Esophagus muscularis mucosa (tissue), 4 donors: ENCODE data around the gene HBZ. TPM values are rescaled to one million over a fixed set of nuclear protein-coding genes. Genes with fewer than 3 reads are reported as not detected.

Experiments
- DNase-seq: peaks from one replicate; pipeline ENCODE4 v3.0.0-alpha.2; 2017; ENCODE audit errors: extremely low spot score
- H3K27ac ChIP-seq, 4 donors: fragments of 200-600 bp; sonication (generic); replicated peaks in 1 of 4; 1 replicate in 3 of 4; 2 replicates in 1 of 4; pipeline ENCODE4 v1.5.1; 2016 to 2019; ENCODE audit warnings: mild to moderate bottlenecking in 1 of 4
- H3K27me3 ChIP-seq, 4 donors: fragments of 200-600 bp; sonication (generic); one replicate each; pipeline versions ENCODE4 v1.5.1 to v1.6.0; 2016 to 2019
- H3K36me3 ChIP-seq, 4 donors: fragments of 200-600 bp; sonication (generic); one replicate each; pipeline ENCODE4 v1.5.1; 2016 to 2019
- H3K4me1 ChIP-seq, 4 donors: fragments of 200-600 bp; sonication (generic); one replicate each; pipeline ENCODE4 v1.5.1; 2016 to 2019
- H3K4me3 ChIP-seq, 4 donors: fragments of 200-600 bp; sonication (generic); 1 replicate in 2 of 4; 2 replicates in 2 of 4; pipeline ENCODE4 v1.5.1; 2016 to 2019; ENCODE audit warnings: mild to moderate bottlenecking in 4 of 4, moderate library complexity in 1 of 4
- H3K9me3 ChIP-seq, 4 donors: fragments of 200-600 bp; sonication (generic); 1 replicate in 3 of 4; 2 replicates in 1 of 4; pipeline ENCODE4 v1.5.1; 2016 to 2019
- CTCF ChIP-seq, 3 experiments: fragments of 200-600 bp in 2 of 3; fragments of 450-650 bp in 1 of 3; sonication (generic) in 2 of 3; IDR thresholded peaks; one replicate each; pipeline ENCODE4 v1.5.1; 2017 to 2019; ENCODE audit warnings: antibody characterized with exemption in 3 of 3, mild to moderate bottlenecking in 2 of 3, moderate library complexity in 1 of 3
- EP300 ChIP-seq: sonication (generic); formaldehyde crosslinking; IDR thresholded peaks from one replicate; pipeline ENCODE4 v1.6.1; 2017; ENCODE audit warnings: antibody characterized with exemption
- POLR2A ChIP-seq: fragments of 450-650 bp; IDR thresholded peaks from one replicate; pipeline ENCODE4 v1.6.1; 2017; ENCODE audit warnings: antibody characterized with exemption, moderate library complexity, mild to moderate bottlenecking, low read depth
- POLR2AphosphoS5 ChIP-seq, 2 donors: sonication (generic); formaldehyde crosslinking; IDR thresholded peaks; one replicate each; pipeline ENCODE4 v1.6.1; 2017; ENCODE audit warnings: antibody characterized with exemption in 2 of 2
- WGBS: methylation state at CpG from one replicate; pipeline ENCODE4 v1.1.5; 2018; 5-methylcytosine and 5-hydroxymethylcytosine counted together
- intact Hi-C: fragments of 100-400 bp; cut with DNase I; formaldehyde crosslinking; loops from one replicate; pipeline ENCODE4 v1.15.1; 2023
- total RNA-seq, 4 donors: library from RNA; depleted of rRNA; stranded (reverse); fragments of >200 nt; gene quantifications; one replicate each; pipeline versions ENCODE4 v1.1.0 to v1.2.1, GENCODE V29; 2016

The HBZ gene
- total RNA-seq, 4 donors from 2014 or later, result not detected

GRCh38 chr16:178668-179015 lies 26.2 kb downstream of the HBZ start:
- H3K9me3 ChIP-seq, result no peaks in the 10 kb centered on the region
- H3K27me3 ChIP-seq, result peaks cover 4 to 70% (median 47%) of the 10 kb centered on the region in 4 donors
- 93% methylated on average over 11 of the region's 11 CpGs for WGBS

GRCh38 chr16:179211-180092 lies 27.0 kb downstream of the HBZ start:
- TF ChIP-seq POLR2A, result no peak
- TF ChIP-seq POLR2AphosphoS5 (IDR thresholded peaks at IDR 0.05), result no peak
- no peak for TF ChIP-seq EP300
- no peak for TF ChIP-seq CTCF (IDR thresholded peaks at IDR 0.05)
- Histone ChIP-seq H3K27ac (no peak overlapping the region), H3K27me3 (peaks cover 4 to 63% (median 47%) of the 10 kb centered on the region in 4 donors), H3K4me3 (no peak overlapping the region), H3K36me3 (no peaks in the 10 kb centered on the region), H3K4me1 (peaks cover 19 to 31% (median 31%) of the 10 kb centered on the region in 4 donors), H3K9me3 (no peaks in the 10 kb centered on the region)
- DNase-seq, result no peak
- WGBS, result 82% methylated on average over 17 of the region's 17 CpGs
- intact Hi-C loops, result loop anchor here (2.0 kb wide), 1 partner anchor 73 kb away; no protein-coding TSS in a partner anchor

More at GRCh38 chr16:178668-179015, 26.2 kb downstream of the HBZ start:
- TF ChIP-seq CTCF (IDR thresholded peaks at IDR 0.05) (no peak), EP300 (no peak), POLR2AphosphoS5 (IDR thresholded peaks at IDR 0.05) (no peak), POLR2A (no peak)
- intact Hi-C loops, result no loop called here
- Histone ChIP-seq H3K4me1 (peaks cover 19 to 31% (median 31%) of the 10 kb centered on the region in 4 donors), H3K27ac (no peak overlapping the region), H3K4me3 (no peak overlapping the region), H3K36me3 (no peaks in the 10 kb centered on the region)
- DNase-seq, result no peak

- no peak for TF ChIP-seq POLR2A
- TF ChIP-seq CTCF (IDR thresholded peaks at IDR 0.05), result peak; percentile 9 to 27 (median 13)
- H3K4me3 ChIP-seq, result peak within 1 kb of the TSS; percentile 27 to 50 (median 36)
- intact Hi-C loops, result loop anchor here (2.0 kb wide), 1 partner anchor 73 kb away; no protein-coding TSS in a partner anchor
- H3K36me3 ChIP-seq, result no peaks in the 10 kb centered on the region
- DNase-seq, result no peak
- peaks cover 4 to 55% (median 44%) of the 10 kb centered on the region in 4 donors for H3K27me3 ChIP-seq
- no peaks in the 10 kb centered on the region for H3K9me3 ChIP-seq
- peaks cover 19 to 31% (median 31%) of the 10 kb centered on the region in 4 donors for H3K4me1 ChIP-seq
- no peak within 1 kb of the TSS for H3K27ac ChIP-seq
- 14% methylated on average over 19 of the region's 59 CpGs for WGBS
Observed at GRCh38 chr16:180101-180675, 27.7 kb downstream of the HBZ start, which contains the start of gene HBQ1. Gene HBQ1, plus strand, starts transcription at chr16:180459. Its CDS starts 28 bp downstream, at chr16:180487.

GRCh38 chr16:180681-181564 lies 28.5 kb downstream of the HBZ start:
- DNase-seq, result no peak
- intact Hi-C loops, result loop anchor here (2.0 kb wide), 1 partner anchor 74 kb away; no protein-coding TSS in a partner anchor
- Histone ChIP-seq H3K27me3 (peaks cover 0 to 48% (median 39%) of the 10 kb centered on the region in 4 donors), H3K36me3 (no peaks in the 10 kb centered on the region), H3K27ac (no peak overlapping the region), H3K4me1 (peaks cover 19 to 30% (median 30%) of the 10 kb centered on the region in 4 donors), H3K4me3 (peak overlapping the region; percentile 27 to 50 (median 36)), H3K9me3 (no peaks in the 10 kb centered on the region)
- TF ChIP-seq CTCF (IDR thresholded peaks at IDR 0.05) (no peak), POLR2AphosphoS5 (IDR thresholded peaks at IDR 0.05) (peak; percentile 48 to 57)
- WGBS, result 13% methylated on average over 9 of the region's 89 CpGs
